AG20443 (cell line): ENCODE data around the gene RPA3.

Experiments
- DNase-seq: peaks from one replicate; pipeline ENCODE4 v3.0.0; 2012; ENCODE audit warnings: low spot score, mixed read lengths

Gene RPA3

GRCh38 chr7:7653593-7654187 is 64.7 kb downstream of the RPA3 start:
- DNase-seq: no peak

DNA sequence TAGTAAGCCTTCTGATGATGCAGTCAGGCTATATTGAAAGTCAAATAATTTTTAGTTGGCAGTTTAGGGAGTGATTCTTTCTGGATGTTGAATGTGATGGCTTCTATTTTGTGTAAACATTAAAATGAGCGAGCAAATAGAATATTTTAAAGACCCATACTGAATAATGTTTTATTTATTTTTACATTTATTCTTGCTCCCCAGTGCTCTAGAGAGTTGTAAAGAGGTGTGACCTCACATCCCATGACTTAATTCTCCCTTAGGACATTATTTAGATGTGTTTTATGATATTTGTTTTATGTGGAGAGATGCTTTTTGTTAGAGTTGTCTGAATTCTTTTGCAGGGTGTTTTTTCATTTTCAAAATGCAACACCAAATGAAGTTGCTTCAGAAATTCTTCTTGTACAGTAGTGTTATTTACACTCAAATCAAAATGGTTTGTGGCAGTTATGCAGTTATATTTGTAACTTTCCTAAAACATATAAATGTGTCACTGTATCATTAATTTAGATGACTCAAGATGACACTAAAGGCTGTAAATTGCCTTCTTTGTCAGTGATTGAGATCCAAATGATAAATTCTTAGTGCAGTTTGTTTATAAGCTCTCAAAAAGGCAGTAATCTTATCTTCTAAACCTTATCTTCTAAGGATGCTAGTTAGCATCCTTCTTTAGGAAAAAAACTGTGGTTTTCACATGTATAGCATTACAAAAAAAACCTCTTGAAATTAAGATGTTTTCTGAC is 65.4 kb downstream of the RPA3 start:
- no peak for DNase-seq

- no peak for DNase-seq
These were observed 66.9 kb downstream of the RPA3 start for GRCh38 chr7:7651479-7651878.

DNA sequence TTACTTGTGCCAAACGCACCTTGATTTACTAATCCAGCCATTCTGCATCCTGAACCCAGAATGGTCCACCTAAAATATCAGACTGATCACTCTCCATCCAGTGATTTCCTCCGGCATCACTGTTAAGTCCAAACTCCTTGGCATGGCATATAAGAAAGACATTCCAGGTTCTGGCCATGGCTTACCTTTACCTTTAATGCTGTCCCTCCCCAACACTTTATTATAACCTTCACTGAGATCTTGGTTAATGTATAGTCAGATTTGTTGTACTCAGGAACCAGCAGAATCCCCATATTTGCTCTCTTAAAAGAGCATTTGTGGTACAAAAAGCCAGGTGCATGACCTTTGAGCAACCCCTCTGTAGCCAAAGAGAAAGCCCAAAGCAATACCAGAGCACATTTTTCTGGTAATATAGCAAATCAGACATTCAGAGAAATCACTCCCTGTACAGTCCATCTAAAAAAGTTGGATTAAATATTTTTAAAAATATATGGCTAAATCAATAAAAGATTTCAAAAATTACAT is 67.7 kb downstream of the RPA3 start:
- DNase-seq: no peak

GRCh38 chr7:7647495-7648036 is 70.8 kb downstream of the RPA3 start:
- no peak for DNase-seq

- DNase-seq: no peak
These were observed 76.3 kb downstream of the RPA3 start for GRCh38 chr7:7642081-7642480.

- DNase-seq: peak; percentile 20
These were observed 77.2 kb downstream of the RPA3 start for GRCh38 chr7:7641129-7641663.

GRCh38 chr7:7640221-7641128 is 77.9 kb downstream of the RPA3 start, which contains the start of gene UMAD1:
Gene UMAD1, plus strand, starts transcription at chr7:7640752. Its CDS starts 32,620 bp downstream, at chr7:7673372.
- DNase-seq: peak; percentile 96

DNA sequence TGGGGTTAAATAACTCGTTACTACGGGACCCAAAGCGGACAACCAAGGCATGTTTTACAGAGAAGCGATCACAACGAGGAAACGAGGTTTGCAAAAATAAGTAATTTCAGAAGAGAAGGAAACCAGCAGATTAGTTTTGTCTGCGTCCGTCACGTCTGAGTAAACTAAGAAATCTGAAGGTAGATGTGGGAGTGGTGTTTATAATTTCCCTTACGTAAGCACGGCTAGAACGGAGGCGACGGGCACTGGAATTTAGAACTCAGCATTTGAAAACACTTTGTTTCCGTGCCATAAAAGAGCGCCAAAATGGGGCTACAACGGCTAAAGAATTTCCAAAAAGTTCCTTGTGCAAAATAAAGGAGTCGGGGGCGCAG is 78.6 kb downstream of the RPA3 start:
- peak; percentile 10 for DNase-seq

DNA sequence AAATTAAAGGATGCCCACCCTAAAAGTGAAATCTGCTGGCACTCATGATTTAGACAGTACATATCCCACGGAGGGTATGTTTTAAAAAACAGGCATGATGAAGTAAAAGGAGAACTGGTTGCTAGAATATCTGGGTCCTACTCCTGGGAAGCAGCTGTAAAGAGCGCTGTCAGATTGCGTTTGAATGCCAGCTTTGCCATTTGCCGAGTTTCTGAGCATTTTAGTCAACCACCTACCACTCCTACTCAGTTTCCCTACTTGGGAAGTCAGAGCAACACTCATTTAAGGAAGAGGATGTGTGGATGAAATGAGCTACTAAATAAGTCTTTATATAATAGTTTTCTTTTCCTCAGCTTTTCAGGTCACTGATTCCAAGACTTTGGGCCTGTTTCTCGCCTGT is 79.0 kb downstream of the RPA3 start:
- DNase-seq: no peak

DNA sequence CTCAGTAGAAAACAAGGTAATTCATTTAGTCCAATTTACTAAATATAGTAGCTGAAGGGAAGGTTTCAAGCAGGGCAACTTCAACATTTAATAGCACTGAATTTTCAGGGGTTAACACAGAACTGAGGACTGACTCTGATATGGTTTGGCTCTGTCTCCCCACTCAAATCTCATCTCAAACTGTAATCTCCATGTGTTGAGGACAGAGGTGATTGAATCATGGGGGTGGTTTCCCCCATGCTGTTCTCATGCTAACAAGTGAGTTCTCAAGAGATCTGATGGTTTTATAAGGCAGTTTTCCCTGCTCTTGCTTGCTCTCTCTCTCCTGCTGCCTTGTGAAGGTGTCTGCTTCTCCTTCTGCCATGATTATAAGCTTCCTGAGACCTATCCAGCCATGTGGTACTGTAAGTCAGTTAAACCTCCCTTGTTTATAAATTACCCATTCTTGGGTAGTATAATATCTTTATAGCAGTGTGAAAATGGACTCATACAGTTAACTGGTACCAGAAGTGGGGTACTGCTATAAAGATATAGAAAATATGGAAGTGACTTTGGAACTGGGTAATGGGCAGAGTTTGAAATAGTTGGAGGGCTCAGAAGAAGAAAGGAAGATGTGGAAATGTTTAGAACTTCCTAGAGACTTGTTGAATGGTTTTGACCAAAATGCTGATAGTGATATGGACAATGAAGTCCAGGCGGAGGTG is 87.6 kb downstream of the RPA3 start:
- no peak for DNase-seq

- no peak for DNase-seq
These were observed 89.9 kb downstream of the RPA3 start for GRCh38 chr7:7628476-7628875.

GRCh38 chr7:7620644-7621210 is 97.7 kb downstream of the RPA3 start:
- DNase-seq: no peak

DNA sequence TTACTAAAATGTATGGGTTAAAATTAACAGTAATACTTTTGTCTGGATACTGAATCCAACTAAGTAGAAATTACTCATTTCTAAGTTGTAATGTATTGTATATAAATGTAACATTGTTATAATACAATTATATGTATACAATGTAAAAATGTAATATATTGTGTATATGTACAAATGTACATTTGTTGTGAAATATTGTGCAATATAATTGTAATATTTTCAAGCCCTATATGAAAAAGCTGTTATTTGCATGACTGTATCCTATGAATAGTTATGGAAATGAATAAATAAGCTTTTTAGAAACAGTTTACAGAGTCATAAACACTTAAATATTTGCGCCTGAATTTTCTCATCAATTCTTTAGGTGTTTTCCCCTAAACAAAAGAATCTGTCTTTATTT is 98.2 kb downstream of the RPA3 start:
- DNase-seq: no peak

DNA sequence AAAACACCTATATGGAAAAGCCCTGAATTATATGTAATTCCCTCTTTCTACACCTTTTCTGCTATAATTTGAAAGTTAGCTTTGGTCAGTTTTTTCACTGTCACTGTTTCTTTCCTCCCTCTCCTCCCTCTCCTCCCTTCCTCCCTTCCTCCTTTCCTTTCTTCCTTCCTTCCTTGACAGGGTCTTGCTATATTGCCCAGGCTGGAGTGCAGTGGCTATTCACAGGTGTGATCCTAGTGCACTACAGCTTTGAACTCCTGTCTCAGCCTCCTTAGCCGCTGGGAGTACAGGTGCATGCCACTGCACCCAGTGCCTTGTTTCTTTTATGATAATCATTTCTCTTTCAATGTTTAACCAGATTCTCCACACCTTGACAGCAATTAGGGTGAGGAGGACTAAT is 100.0 kb downstream of the RPA3 start:
- DNase-seq: no peak

- no peak for DNase-seq
These were observed 100.9 kb downstream of the RPA3 start for GRCh38 chr7:7617550-7617949.

DNA sequence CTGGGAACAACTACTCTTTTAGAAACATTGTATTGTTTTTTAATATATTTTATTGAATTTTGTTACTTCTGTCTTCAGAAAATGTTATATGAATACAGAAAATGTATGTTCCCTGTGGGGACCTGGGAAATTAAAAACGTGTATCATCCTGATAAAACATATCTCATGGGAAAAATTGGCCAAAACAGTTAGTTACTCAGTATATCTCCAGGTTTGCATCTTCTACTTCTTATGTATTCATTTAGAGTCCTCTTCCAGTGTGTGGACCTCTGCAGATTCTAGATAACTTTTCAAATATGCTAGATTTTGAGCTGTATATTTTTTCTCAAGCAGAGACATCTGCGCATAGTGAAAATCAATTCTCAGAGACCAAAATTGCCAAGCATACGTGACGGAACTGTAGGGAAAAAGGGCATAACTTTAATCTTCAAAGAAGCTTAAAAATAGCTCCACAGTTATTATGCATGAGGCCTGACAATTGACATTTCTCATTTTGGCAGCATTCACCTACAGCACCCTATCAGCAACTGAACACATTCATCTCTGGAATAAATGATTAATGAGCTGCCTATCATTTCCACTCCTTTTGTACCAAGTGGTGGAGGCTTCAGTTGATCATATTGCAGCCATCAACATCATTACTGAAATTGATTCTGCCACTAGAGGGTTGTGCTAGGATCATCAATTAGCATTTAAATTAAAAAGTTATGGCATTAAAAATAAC is 104.2 kb downstream of the RPA3 start:
- no peak for DNase-seq

GRCh38 chr7:7613210-7613609 is 105.2 kb downstream of the RPA3 start:
- DNase-seq: no peak

DNA sequence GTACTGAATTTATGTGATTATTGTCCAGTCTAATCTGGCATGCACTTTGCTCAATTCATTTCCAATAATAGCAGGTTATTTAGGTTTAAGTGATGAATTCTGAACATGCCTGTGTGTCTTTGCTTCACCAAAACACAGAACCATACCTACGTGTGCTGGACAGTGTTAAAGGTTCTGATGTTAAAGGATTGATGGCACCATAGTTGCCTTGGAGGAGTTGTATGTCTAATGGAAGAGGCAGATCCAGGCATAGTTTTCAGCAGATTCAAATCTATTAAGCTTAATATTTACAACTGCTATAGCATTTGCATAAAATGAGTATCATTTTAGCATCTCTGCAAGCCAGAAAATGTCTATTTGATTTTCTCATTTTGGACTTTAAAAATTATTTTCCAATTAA is 105.9 kb downstream of the RPA3 start:
- no peak for DNase-seq

GRCh38 chr7:7609330-7609729 is 109.1 kb downstream of the RPA3 start:
- DNase-seq: no peak
